GM21717 (cell line): Measurements from ENCODE around the gene DNAH3.

ENCODE experiments used
- ATAC-seq: cut with Tn5 transposase; IDR thresholded peaks from one replicate; pipeline ENCODE4 v1.9.1; 2021; ENCODE audit warnings: mild to moderate bottlenecking, moderate library complexity; ENCODE audit not compliant: unreplicated experiment

The DNAH3 gene

DNA sequence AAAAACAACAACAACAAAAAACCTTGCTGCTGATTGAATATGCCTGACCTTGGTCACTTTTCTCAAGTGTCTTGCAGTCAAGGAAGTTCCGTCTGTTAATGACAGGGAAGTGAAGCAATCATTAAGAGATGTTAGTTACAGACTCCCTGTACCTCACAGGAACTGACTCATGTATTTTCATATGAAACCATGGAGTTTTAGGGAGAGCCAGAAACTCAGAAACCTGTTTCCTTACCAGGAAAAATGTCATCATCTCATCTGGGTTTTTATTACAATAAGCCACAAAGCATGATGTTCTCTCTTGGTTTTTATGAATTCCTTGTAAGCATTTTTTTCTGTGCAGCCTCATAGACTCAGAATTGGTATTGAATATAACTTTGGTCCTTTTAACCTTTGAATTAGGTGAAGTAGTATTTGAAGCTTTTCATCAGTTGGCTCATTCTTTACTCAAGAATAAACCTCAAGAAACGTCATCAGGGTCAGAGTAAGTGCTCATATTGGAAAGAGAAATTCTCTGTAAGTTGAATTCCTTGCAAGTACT lies 239.8 kb downstream of the DNAH3 start:
- no peak for ATAC-seq

DNA sequence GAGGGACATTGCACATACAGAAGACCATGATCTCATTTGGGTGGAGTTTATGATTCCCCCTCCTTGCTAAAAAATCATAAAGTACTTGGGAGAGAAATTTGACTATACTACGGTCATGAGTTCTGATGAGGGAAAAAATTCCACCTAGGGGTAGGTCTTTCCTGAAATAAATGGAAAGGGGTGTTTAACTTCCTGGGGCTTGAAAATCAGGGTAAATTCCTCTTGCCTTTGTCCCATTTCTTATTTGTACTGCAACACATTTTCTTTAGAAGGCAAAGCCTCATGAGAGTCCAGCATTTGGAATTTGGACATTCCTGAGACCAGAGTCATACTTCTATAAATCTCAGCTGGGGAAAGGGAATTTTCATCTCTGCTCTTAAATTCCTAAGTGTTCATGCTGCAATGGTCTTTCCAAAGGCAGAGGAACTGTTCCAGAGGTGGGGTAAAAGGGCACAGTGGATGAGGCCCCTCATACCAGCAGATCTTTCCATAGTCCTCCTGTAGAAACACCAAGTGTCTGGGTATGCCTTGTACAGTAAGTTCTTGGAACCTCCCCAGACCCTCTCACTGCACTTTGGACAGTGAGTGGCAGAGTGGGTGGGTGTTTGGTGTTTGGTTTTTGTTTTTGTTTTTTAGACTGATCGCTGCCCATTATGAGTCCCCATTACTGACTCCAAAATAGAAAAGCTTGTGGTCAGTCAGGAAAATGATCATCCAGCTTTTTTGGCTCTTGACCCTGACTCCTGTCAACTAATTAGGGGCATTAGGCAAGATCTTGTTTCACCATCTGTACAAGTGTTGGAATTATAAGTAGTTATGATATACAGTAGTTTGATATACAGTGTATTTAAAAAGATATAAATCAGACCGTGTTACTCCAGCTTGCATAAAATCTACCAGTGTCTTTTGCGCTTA lies 244.0 kb downstream of the DNAH3 start:
- no peak for ATAC-seq

DNA sequence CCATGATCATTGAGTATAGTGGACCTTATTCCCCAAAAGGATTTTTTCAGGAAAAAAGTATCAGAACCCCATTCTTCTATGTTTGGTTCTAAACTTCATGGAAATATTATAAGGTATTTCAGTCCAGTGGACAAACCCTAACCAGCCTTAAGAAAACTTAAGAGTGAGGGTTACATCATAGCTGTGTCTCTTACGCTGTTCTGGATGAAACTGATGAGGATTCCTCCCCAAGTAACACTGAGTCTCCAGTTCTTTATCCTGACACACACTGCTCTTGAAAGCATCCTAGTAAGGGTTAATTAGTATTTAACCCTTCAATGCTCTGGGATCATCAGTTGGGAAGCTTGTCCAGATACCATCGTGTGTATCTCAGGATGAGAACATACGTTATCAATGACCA lies 245.1 kb downstream of the DNAH3 start:
- ATAC-seq, result no peak

DNA sequence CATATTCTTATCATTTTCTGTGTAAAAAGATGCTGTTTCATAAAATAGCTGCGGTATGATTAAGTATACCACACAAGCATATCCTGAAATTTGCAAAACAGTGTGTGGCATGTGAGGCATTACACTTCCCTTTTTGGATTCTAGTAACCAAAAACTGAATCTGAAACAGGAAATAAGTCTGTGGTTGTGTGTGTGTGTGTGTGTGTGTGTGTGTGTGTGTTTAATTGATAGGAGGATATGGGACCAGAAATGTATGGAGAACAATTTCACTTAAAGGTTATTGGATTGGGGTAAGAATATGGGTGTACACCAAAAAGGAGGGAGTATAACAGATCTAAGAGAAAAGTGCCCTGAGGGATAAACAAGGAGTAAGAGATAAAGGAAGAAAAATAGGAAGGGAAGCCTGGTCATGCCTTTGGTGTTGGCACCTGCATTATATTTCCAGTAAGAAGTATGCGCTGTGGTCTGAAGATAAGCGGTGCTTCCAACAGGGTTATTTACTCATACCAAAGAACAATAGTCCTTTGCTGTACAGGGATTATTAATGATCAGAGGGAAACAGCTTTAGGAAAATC lies 246.1 kb downstream of the DNAH3 start:
- ATAC-seq, result no peak

DNA sequence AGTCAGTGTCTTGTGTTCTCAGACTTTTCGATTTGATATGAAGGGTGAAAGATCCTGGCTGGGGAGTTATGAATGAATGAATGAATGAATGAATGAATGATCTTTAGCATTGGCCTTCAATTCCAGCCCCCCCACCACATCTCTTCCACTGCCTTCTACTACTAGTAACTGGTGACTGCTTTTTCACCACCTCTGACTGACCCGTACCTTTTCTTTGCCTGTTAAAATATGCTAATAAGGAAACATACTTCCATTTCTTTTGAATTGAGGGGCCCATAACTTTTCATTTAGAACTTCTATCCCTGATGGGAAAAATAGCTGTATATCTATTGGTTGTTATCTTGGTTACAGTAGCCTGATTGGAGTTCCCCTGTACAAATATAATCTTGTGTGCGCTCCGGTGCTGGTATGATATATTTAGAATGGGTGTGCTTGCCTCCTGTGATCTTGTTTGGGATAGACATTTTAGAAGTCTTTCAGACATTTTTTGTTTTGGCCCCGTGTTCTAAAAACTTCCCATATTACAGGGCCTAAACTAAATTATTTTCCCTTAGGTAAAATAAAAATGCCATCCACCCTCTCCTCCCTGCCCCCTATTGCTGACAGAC lies 246.6 kb downstream of the DNAH3 start:
- no peak for ATAC-seq

DNA sequence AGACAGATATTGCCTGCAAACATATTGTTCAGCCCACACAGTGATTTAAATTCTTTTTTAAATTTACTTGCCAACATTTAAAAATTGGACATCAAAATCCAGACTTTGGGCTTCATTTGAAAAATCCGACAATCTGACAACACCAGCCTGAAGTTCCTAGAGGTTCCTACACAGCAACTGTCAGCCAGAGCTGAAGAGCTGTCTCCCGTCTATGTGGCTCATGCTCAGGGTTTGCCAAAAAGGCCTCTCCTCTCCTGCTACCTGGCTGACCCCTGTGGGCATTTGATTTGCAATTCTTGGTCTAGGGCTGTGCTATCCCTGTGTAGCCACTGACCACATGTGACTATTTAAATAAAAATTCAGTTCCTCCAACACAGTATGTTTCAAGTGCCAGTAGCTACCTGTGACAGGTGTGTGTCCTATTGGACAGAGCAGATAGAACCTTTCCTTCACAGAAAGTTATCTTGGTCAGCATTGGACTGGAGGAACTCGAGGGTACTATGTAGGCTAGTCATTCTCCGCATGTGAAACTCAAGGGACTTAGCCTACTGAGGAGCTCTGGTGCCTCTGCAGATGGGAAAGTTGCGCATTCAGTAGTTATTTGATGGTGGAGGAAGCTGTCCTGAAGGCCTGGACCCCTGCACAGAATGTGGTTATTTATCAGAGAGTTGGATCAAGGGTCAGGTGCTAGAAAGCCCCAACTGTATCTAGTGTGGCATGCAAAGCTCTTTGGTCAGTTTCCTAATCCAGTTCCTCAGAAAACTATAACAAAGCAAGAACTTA lies 247.3 kb downstream of the DNAH3 start:
- ATAC-seq, result no peak

DNA sequence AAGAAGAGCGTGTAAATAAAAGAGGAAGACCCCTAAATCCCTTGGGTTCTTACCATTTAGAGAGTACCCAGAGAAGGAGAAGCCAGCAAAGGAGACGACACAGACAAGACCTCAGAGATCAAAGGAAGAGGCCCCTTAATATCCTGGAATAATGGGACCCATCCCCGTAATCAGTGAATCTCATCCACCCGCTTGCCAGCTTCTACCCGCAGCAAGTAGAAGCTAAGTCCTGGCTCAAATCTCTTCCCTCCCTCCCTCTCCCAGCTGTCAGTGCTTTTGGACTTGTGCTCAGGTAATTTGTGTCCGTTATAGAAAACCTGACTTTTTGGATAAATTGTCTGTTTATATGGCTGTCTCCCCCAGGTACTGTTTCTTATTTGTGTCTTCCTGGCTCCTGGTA lies 248.2 kb downstream of the DNAH3 start:
- ATAC-seq, result no peak

DNA sequence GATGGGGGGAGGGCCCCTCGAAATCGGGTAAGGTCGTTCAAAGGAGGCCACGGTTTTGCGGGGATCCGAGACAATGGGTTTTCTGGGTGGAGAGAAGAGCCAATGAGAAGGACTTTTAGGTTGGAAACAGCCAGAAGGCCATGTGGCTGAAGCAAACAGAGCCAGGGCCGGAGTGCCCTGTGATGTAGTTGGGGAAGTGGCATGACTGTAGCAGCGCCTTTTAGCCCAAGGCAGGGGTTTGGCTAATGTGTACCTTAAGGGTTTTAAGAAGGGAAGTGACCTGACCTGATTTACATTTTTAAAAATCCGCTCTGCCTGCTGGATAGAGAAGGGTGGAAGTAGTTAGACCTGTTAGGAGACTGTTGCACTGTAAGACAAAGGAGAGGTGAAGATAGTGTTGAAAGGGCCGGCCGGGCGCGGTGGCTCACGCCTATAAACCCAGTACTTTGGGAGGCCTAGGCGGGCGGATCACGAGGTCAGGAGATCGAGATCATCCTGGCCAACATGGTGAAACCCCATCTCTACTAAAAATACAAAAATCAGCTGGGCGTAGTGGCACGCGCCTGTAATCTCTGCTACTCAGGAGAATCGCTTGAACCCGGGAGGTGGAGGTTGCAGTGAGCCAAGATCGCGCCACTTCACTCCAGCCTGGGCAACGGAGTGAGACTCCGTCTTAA lies 249.1 kb downstream of the DNAH3 start:
- no peak for ATAC-seq

DNA sequence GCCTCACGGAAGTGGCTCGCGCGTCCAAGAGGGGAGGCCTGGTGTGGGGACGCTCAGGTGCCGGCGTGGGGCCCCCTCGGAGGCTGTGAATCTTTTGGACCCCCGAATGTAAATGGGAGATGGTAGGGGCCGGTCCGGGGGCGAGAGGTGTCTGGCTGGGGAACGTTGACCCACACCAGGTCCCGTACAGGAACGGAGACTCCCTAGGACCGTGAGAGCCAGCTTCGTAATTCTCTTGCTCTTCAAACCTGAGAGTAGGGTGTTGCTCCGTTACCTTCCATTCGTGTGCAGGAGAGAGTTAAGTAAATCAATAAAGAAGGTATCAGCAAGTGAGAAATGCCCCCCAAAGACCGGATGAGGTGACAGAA lies 249.6 kb downstream of the DNAH3 start:
- peak; percentile 7 for ATAC-seq

DNA sequence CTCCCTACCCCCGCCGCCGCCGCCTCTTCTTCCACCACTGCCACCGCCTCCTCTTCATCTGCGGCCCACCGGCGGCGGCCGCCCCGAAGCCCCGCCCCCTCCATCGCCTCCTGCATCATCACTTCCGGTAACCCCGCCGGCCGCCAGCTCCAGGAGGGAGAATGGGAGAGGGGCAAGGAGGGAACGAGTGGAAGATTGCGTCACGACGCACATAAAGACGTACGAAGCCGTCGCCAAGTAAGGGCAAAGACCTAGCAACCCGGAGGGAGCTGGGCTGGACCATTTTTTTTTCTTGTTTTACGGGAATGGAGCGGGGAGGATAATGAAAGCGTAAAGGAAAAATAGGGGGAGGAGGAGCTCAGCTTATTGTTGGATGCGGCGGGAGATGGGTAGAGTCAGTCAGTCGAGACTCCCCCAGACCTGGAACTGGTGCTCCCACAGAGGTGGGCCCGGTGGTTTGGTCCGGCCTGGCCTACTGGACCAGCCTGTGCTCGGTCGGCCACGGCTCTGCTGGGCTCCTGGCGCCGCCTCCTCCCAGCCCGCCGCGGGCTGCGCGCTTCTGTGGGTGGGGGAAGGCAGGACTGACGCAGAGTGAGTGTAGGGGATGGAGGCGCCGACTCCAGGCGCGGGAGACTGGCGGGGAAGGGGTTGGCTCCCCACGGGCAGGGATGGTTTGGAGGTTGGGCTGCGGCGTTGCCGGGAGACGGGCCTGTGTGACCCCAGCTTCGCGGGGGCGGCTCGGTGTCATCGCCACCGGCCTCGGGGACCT lies 250.2 kb downstream of the DNAH3 start, which contains the start of the genes DCUN1D3 and LYRM1:
Gene DCUN1D3, minus strand, starts transcription at position 60 of the 769 bp plus-strand sequence. CDS start 37,820 bp downstream, outside the sequence.
Gene LYRM1, plus strand, starts transcription at position 473 of the 769 bp plus-strand sequence. CDS start 14,785 bp downstream, outside the sequence.
- ATAC-seq, result peak; percentile 70

DNA sequence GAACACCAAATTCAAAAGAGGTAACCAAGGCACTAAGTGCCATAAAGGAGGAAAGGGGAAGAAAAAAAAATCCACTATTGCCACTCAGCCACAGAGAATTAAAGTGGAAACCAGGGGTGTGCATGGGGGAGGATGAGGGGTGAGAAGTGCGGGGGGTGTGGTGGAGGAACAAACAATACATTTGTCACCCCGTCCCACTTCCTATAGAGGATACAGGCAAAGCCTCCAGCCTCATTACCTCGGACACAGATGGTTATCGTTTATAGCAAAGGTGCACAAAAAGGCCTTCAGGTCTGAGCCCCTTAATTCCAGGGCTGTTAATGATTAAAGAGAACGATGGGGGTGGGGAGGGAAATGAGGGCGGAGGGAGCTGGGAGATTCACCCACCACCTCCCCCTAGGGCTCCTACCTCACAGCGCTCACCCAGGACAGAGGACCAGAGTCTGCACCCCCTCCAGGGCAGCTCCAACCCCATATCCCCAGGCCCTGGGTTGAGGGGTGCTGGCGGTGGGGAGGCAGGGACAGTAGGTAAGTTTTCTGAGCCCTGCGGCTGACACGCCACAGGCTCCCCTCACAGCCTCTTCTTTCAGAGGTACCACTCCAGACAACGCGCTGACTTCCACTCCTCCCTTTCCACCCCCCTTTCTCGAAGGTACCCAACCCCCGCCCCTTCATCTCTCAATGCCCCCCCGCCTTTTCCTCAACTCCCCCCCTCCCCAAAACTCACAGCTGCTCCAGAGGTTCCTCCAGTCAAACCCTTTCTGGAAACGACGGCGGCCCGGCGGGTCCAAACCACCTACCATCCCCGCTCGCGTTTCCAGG lies 251.0 kb downstream of the DNAH3 start:
- ATAC-seq, result no peak

DNA sequence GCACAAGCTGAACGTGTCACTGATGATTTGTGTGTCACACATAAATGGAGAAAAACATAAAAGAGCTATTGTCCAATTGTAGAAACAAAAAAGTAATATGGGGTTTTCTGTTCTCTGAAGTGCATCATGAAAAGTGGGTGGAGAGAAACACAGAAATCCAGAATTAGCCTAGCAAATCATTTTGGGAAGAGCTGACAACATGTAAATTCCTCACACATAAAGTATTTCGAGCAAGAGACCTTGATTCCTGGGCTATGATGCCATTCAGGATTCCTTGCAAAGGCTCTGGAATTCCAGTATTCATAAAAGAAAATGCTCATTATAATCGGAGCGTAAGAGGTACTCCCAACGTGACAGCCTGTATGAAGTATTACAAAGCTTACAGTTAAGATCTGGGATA lies 251.6 kb downstream of the DNAH3 start:
- no peak for ATAC-seq

DNA sequence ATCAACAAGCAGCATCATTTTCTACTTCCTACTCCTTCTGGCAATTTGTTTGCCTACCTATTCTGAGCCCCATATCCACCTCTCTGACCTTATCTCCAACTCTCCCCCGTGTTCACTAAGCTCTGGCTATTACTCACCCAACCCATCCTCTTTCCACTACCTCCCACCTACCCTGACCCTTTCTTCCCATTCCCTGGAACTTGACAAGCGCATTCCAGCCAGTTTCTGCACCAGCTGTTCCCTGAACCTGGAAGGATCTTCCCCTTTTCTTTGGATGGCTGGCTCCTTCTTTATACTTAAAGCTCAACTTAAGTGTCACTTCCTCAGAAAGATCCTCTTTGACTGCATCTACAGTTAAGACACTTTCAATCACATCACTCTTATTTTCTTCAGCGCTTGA lies 252.7 kb downstream of the DNAH3 start:
- ATAC-seq, result no peak

DNA sequence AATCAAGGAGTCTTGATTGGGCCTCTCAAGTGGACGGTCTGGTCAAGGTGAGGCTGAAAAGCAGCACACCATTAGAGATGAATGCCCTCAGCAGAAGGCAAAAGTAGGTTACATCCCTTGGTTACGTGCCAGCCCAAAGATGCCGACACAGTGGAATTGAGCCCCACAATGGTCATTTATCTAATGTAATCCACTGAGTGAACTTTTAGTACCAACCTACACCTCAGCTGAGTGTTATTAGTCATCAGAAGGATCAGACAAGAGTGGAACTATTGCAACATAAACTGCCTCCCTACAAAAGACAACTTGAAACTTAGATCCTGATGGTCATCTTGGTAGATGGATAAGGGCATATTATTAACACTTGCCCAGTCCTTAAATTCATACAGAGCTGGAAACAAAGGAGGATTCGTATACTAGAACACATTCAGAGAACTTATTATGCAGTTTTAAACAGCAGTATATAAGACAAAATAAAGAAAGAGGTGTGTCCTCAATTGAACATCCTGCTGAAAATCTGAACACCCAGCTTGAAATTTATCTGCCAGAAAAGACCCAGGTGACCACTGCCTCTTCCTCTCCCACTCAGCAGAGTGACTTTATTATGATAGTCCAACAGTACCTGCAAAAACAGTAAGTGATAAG lies 253.3 kb downstream of the DNAH3 start:
- ATAC-seq, result no peak

DNA sequence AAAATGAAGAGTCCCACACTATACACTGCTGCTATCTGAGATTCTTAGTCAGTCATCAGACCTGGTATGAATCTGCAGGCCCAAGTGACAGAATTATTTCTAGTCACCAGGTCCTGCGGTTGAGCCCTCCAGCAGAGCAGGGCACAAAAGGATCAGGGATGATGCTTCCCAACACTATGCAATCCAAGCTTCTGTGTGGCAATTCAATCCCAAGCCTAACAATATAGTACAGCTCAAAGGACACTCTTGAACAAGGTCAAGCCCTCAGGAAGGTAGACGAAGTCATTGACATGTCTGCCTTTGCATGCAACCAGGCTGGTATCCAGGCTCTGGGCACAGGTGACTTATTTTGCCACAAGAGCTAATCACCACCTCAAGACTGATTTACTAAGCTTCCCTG lies 256.3 kb downstream of the DNAH3 start:
- ATAC-seq, result no peak

DNA sequence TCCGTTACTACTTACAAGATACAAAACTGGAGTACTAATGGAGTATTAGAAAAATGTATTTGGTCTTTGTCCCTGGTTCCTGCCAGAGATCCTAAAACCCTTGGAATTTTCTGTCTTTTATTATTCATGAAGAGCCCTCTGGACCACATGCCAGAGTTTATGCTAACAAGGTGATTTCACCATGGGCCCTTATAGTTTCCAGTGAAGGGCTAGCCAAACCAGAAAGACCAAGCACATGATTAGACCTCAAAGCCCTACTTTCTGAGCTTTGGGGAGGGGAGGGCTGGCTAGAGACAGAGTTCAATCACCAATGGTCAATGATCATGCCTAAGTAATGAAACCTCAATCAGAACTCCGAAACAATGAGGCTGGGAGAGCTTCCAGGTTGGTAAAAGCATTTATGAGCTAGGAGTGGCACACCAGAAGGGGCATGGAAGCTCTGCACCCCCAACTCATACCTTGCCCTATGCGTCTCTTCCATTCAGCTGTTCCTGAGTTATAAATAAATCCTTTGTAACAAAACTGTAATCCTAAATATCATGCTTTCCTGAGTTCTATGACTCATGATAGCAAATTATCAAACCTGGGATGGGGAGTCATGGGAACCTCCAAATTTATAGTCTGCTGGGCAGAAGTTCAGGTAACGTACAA lies 260.9 kb downstream of the DNAH3 start:
- ATAC-seq, result no peak

DNA sequence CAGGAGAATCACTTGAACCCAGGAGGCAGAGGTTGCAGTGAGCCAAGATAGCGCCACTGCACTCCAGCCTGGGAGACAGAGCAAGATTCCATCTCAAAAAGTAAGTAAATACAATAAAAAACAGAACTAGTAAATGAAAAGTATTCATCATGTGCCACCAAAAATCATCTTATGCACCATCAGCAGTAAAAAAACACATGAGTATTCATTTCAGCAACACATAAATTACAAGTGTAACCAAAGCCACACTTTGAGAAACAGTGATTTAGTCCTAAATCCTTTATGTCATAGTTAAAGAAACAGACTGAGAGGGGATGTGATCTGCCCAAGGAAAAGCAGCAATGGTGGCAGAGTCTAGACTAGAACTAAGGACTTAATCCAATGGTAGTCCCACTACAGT lies 263.4 kb downstream of the DNAH3 start:
- no peak for ATAC-seq

DNA sequence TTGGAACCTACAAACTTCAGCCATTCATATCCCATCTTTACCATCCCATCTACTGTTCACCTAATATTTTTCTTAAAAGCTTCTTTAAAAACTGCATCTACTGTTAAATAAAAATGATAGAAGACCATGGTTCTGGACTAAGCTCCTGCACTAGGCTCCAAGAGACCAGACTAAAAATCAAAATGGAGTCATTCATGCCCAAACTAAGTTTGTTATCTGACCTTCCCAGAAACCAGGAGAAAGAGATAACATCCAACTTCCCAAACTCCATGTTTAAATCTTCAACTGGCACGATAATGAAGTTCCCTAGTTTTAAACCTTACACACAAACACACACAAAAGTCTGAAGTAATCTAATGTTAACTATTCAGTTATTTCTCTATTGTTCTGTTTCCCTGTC lies 264.3 kb downstream of the DNAH3 start:
- no peak for ATAC-seq
